Type B pancreatic cell (in vitro differentiated cells): ENCODE results near the gene TMEM140. TPM values are rescaled to one million over a fixed set of nuclear protein-coding genes. Genes with fewer than 3 reads are reported as not detected.

Source experiments
- DNase-seq: peaks from one replicate; pipeline ENCODE4 v3.0.0; 2021; ENCODE audit warnings: mixed read lengths; ENCODE audit not compliant: unreplicated experiment; ENCODE audit errors: extremely low spot score
- H3K27ac Mint-ChIP-seq: 2 replicates; pipeline ENCODE4 v1.8.0; 2021; ENCODE audit warnings: mild to moderate bottlenecking, mixed read lengths
- H3K27me3 Mint-ChIP-seq: 2 replicates; pipeline ENCODE4 v1.8.0; 2021; ENCODE audit warnings: mixed read lengths
- H3K36me3 Mint-ChIP-seq: 2 replicates; pipeline ENCODE4 v1.8.0; 2021; ENCODE audit warnings: mixed read lengths
- H3K4me1 Mint-ChIP-seq: one replicate; pipeline ENCODE4 v1.8.0; 2021; ENCODE audit warnings: mixed read lengths; ENCODE audit not compliant: unreplicated experiment
- H3K4me3 Mint-ChIP-seq: 2 replicates; pipeline ENCODE4 v1.8.0; 2021; ENCODE audit warnings: mild to moderate bottlenecking, mixed read lengths
- H3K9me3 Mint-ChIP-seq: 2 replicates; pipeline ENCODE4 v1.8.0; 2021; ENCODE audit warnings: mixed read lengths
- CTCF ChIP-seq: fragments of 200-600 bp; sonication (generic); conservative IDR thresholded peaks from 2 replicates; pipeline ENCODE4 v1.5.0; 2021; ENCODE audit warnings: antibody characterized with exemption, mild to moderate bottlenecking
- total RNA-seq: library from RNA; stranded (reverse); gene quantifications from 2 replicates; pipeline ENCODE4 v1.2.1, GENCODE V29; 2021; ENCODE audit warnings: low replicate concordance

The TMEM140 gene
- total RNA-seq, 1 donor from 2014 or later, result 0.68 TPM

DNA sequence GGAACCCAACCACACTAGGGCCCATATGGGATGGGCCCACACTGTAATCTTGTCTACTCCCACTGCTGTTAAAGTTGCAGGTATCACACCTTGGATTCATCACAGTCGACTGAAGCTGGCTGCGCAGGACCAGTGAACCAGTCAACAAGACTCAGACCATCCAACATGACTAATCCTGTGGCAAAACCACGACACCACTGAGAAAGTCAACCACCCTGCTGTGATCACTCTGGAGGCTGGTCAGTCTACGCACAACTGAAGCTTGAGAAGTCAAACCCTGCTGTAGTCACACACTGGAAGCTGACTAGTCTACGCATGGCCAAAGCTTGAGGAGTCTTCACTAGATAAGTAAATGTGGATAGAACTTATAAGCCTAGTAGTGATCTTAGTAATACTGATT lies 32.2 kb downstream of the TMEM140 start:
- no peak for DNase-seq
- Mint-ChIP-seq H3K4me3 (no peak overlapping the region), H3K27me3 (no peaks in the 10 kb centered on the region), H3K4me1 (no peaks in the 10 kb centered on the region), H3K36me3 (peaks cover 36% of the 10 kb centered on the region), H3K27ac (no peak overlapping the region), H3K9me3 (peaks cover 30% of the 10 kb centered on the region)
- no peak for TF ChIP-seq CTCF

GRCh38 chr7:135181261-135181928 lies 33.5 kb downstream of the TMEM140 start:
- H3K4me1 Mint-ChIP-seq, result no peaks in the 10 kb centered on the region
- peaks cover 36% of the 10 kb centered on the region for H3K36me3 Mint-ChIP-seq

GRCh38 chr7:135181929-135182678 lies 34.2 kb downstream of the TMEM140 start:
- H3K9me3 Mint-ChIP-seq, result peaks cover 30% of the 10 kb centered on the region
- no peak overlapping the region for H3K27ac Mint-ChIP-seq
- H3K4me3 Mint-ChIP-seq, result no peak overlapping the region
- H3K36me3 Mint-ChIP-seq, result peaks cover 36% of the 10 kb centered on the region
- DNase-seq, result no peak
- no peak for TF ChIP-seq CTCF
- no peaks in the 10 kb centered on the region for H3K27me3 Mint-ChIP-seq
- H3K4me1 Mint-ChIP-seq, result no peaks in the 10 kb centered on the region

More at GRCh38 chr7:135181261-135181928, 33.5 kb downstream of the TMEM140 start:
- TF ChIP-seq CTCF, result no peak
- Mint-ChIP-seq H3K27ac (no peak overlapping the region), H3K9me3 (peaks cover 30% of the 10 kb centered on the region), H3K4me3 (no peak overlapping the region), H3K27me3 (no peaks in the 10 kb centered on the region)
- DNase-seq, result no peak

DNA sequence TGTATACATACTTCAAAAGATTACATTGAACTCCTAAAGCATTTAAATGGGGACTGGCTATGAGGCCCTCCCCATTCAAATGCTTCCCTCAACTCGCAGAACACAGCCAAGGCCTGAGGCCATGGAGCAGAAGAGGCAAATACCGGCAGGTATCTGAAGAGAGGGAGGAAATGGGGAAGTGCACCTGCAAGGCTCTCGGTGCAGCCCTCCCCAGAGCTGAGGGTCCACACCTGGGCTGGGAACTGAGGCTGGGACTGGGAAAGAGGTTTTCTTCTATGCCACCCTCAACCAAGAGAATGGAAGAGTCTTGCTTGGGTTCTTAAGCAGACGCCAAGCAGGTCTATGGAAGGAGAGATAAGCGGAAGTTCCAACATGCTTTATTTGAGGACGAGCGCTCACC lies 35.6 kb downstream of the TMEM140 start:
- no peak overlapping the region for H3K27ac Mint-ChIP-seq
- H3K9me3 Mint-ChIP-seq, result peaks cover 29% of the 10 kb centered on the region
- H3K27me3 Mint-ChIP-seq, result no peaks in the 10 kb centered on the region
- no peak overlapping the region for H3K4me3 Mint-ChIP-seq
- H3K4me1 Mint-ChIP-seq, result no peaks in the 10 kb centered on the region
- DNase-seq, result no peak
- no peak for TF ChIP-seq CTCF
- peaks cover 43% of the 10 kb centered on the region for H3K36me3 Mint-ChIP-seq

DNA sequence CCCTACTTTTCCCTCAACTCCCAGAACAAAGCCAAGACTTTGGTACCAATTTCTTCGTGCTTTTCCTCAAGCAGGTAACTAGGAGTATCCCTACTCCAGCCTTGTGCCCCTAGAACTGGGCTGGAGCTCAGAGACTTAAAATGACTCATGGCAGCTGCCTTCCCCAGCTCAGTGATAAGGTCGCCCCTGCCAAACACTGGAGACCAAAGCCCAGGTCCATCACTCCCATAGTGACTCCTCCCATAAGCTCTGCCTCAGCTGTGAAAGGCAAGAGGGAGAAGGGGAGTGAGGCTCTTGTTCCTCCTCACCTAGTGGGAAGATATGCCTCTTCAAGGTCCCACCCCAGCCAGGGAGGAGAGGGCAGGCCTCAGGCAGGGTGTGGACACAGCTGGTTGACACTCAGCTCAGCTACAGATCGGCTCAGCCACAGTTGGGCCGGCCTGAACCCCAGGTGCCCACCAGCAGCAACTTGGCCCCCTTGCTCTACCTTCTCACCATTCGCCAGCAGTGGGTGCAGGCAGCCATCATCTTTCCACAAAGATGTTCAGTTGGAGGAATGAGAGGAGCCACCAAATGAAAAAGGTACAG lies 36.5 kb downstream of the TMEM140 start:
- Mint-ChIP-seq H3K4me3 (no peak overlapping the region), H3K27me3 (no peaks in the 10 kb centered on the region), H3K4me1 (no peaks in the 10 kb centered on the region), H3K36me3 (peaks cover 39% of the 10 kb centered on the region), H3K27ac (no peak overlapping the region), H3K9me3 (peaks cover 22% of the 10 kb centered on the region)
- DNase-seq, result no peak
- no peak for TF ChIP-seq CTCF
